Esophagus squamous epithelium (tissue), 4 donors: ENCODE data around the gene SIL1.

Source experiments
- CTCF ChIP-seq, 6 experiments: fragments of 450-650 bp in 4 of 6; fragments of 200-600 bp in 2 of 6; sonication (generic) in 2 of 6; IDR thresholded peaks; one replicate each; pipeline ENCODE4 v1.5.1; 2016 to 2019; ENCODE audit warnings: antibody characterized with exemption in 6 of 6, mild to moderate bottlenecking in 4 of 6, moderate library complexity in 4 of 6
- POLR2A ChIP-seq, 4 donors: fragments of 450-650 bp; IDR thresholded peaks; one replicate each; pipeline ENCODE4 v1.6.1; 2017; ENCODE audit warnings: antibody characterized with exemption in 4 of 4, mild to moderate bottlenecking in 4 of 4, moderate library complexity in 3 of 4

GRCh38 chr5:139131062-139131461 is 67.1 kb downstream of the SIL1 start:
- TF ChIP-seq CTCF (IDR thresholded peaks at IDR 0.05) (no peak), POLR2A (IDR thresholded peaks at IDR 0.05) (no peak)
